ENCODE data around the gene SPDYE4. TPM values are rescaled to one million over a fixed set of nuclear protein-coding genes. Genes with fewer than 3 reads are reported as not detected.

SPDYE4 gene, protein sequence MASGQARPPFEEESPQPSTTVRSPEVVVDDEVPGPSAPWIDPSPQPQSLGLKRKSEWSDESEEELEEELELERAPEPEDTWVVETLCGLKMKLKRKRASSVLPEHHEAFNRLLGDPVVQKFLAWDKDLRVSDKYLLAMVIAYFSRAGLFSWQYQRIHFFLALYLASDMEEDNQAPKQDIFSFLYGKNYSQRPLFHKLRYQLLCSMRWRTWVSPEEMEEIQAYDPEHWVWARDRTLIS
- not detected in 2 replicates for total RNA-seq

DNA sequence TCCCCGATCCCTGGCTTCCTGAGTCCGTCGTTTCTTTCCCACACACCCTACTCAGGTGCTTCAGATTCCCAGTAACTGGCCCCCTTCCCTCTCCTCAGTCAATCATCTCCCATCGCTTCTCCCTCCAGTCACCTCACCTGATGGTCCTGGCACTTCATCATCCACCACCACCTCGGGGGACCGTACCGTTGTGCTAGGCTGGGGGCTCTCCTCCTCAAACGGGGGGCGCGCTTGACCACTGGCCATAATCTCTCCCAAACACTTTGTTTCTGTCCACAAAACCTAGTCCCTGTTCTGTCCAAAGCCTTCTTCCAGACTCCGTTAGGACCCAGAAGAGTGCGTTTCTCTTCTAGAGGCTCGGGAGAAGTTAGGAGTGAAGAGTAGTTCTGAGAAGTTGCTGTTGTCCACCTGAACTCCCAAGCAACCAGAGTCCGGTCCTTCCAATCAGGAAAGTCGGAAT lies at the start of gene SPDYE4:
Gene SPDYE4 (minus strand): TSS at position 410 of the 460 bp plus-strand sequence. CDS start 164 bp downstream, at position 246.

DNA sequence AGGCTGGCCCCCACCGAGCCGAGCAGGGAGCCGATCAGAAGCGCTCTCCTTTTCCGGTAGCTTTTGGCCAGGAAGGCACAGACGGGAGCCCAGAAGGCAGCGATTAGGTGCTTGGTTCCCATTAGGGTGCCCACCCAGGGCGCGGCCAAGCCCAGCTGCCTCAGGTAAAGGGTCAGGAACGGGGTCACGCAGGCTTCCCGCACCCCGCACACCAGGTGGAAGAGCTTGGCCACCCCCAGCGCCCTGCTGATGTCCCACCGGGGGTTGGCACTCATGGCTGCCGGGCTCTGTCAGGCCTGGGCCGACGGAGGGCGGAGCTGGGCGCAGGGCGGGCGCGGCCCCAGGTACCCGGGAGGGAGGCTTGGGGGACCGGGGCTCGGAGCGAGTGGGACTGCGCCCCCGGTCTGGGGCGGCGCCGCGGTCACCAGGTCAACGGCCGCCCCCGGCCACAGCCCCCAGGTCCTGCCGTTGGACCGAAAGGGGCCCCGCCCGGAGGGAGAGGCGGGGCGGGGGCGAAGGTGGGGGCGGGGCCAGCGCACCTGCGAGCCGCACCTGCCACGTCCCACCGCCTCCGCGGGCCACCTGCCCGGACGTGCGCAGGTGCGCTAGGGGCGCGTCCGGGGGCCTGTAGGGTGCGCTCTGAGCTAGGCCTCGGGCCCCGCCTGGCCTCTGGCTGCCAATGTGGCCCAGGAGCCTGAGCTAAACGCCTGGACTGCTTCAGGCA lies 40.7 kb upstream of the SPDYE4 start, which contains the start of gene MFSD6L:
Gene MFSD6L (minus strand): TSS at position 520 of the 724 bp plus-strand sequence. CDS start 245 bp downstream, at position 275.

Other genes with a start within 250 kb of the SPDYE4 start
- 33.0 and 35.9 TPM in 2 replicates for gene MYH10, start 127.8 kb downstream of the SPDYE4 start, total RNA-seq
- gene CCDC42, start 13.7 kb downstream of the SPDYE4 start, total RNA-seq: not detected in 2 replicates
- gene MFSD6L, start 40.8 kb upstream of the SPDYE4 start, total RNA-seq: 0.48 TPM in 1 of 2 replicates, not detected in the other
- gene PIK3R6, start 109.1 kb upstream of the SPDYE4 start, total RNA-seq: not detected in 2 replicates
- not detected in 2 replicates for gene PIK3R5, start 207.2 kb upstream of the SPDYE4 start, total RNA-seq